Liver (tissue), 9 donors: ENCODE data around the gene GARNL3. TPM values are rescaled to one million over a fixed set of nuclear protein-coding genes. Genes with fewer than 3 reads are reported as not detected.

Source experiments
- DNase-seq: peaks from one replicate; pipeline ENCODE4 v3.0.0-alpha.2; 2017; ENCODE audit warnings: low spot score
- H3K27ac ChIP-seq, 2 donors: one replicate each; pipeline ENCODE4 v1.7.0; 2013; ENCODE audit warnings: inconsistent platforms in 2 of 2, low read length in 2 of 2, control low read depth in 1 of 2, low read depth in 1 of 2, mild to moderate bottlenecking in 1 of 2
- H3K27me3 ChIP-seq, 4 donors: one replicate each; pipeline versions ENCODE4 v1.6.1 to v1.7.0; 2013; ENCODE audit warnings: low read length in 3 of 4, inconsistent platforms in 1 of 4, mild to moderate bottlenecking in 1 of 4, moderate library complexity in 1 of 4; ENCODE audit not compliant: control insufficient read depth in 4 of 4, insufficient read depth in 4 of 4
- H3K36me3 ChIP-seq, 4 donors: one replicate each; pipeline versions ENCODE4 v1.6.1 to v1.7.0; 2013; ENCODE audit warnings: low read length in 3 of 4, mild to moderate bottlenecking in 3 of 4, low read depth in 1 of 4, moderate library complexity in 1 of 4; ENCODE audit not compliant: control insufficient read depth in 4 of 4, insufficient read depth in 3 of 4
- H3K4me1 ChIP-seq, 4 donors: one replicate each; pipeline versions ENCODE4 v1.6.1 to v1.7.0; 2013; ENCODE audit warnings: low read length in 3 of 4, mild to moderate bottlenecking in 3 of 4, moderate library complexity in 1 of 4; ENCODE audit not compliant: control insufficient read depth in 4 of 4, insufficient read depth in 4 of 4
- H3K4me3 ChIP-seq, 3 donors: one replicate each; pipeline versions ENCODE4 v1.6.1 to v1.7.0; 2013; ENCODE audit warnings: low read length in 3 of 3, control low read depth in 1 of 3, low read depth in 1 of 3, mild to moderate bottlenecking in 1 of 3
- H3K9ac ChIP-seq, 2 donors: one replicate each; pipeline ENCODE4 v1.7.0; 2013; ENCODE audit warnings: low read length in 2 of 2, mild to moderate bottlenecking in 2 of 2, moderate library complexity in 2 of 2, control low read depth in 1 of 2, low read depth in 1 of 2
- H3K9me3 ChIP-seq, 4 donors: one replicate each; pipeline versions ENCODE4 v1.6.1 to v1.7.0; 2013; ENCODE audit warnings: low read length in 3 of 4; ENCODE audit not compliant: control insufficient read depth in 4 of 4
- EGR1 ChIP-seq, 2 donors: IDR thresholded peaks; 2 replicates each; pipeline ENCODE4 v1.6.1; 2016 to 2018; ENCODE audit warnings: antibody characterized with exemption in 2 of 2, low read depth in 2 of 2
- FOXA1 ChIP-seq: IDR thresholded peaks from 2 replicates; pipeline ENCODE4 v1.6.1; 2016; ENCODE audit warnings: antibody characterized with exemption
- FOXA2 ChIP-seq: IDR thresholded peaks from 2 replicates; pipeline ENCODE4 v1.6.1; 2016; ENCODE audit warnings: antibody characterized with exemption
- GABPA ChIP-seq, 2 donors: IDR thresholded peaks in 1 of 2; conservative IDR thresholded peaks in 1 of 2; 2 replicates each; pipeline ENCODE4 v1.6.1; 2016; ENCODE audit warnings: antibody characterized with exemption in 2 of 2, mild to moderate bottlenecking in 1 of 2, moderate library complexity in 1 of 2
- HNF4A ChIP-seq, 2 donors: conservative IDR thresholded peaks; 2 replicates each; pipeline ENCODE4 v1.6.1; 2016; ENCODE audit warnings: antibody characterized with exemption in 2 of 2, mild to moderate bottlenecking in 2 of 2
- HNF4G ChIP-seq: IDR thresholded peaks from 2 replicates; pipeline ENCODE4 v1.6.1; 2016; ENCODE audit warnings: antibody characterized with exemption
- JUND ChIP-seq, 2 donors: IDR thresholded peaks; 2 replicates each; pipeline ENCODE4 v1.6.1; 2016; ENCODE audit warnings: antibody characterized with exemption in 2 of 2
- NR2F2 ChIP-seq: IDR thresholded peaks from 2 replicates; pipeline ENCODE4 v1.6.1; 2016; ENCODE audit warnings: antibody characterized with exemption
- RAD21 ChIP-seq, 2 donors: IDR thresholded peaks; 2 replicates each; pipeline ENCODE4 v1.6.1; 2016; ENCODE audit warnings: antibody characterized with exemption in 2 of 2, mild to moderate bottlenecking in 2 of 2
- RXRA ChIP-seq, 2 donors: IDR thresholded peaks; 2 replicates each; pipeline ENCODE4 v1.6.1; 2017 to 2018; ENCODE audit warnings: antibody characterized with exemption in 2 of 2, mild to moderate bottlenecking in 1 of 2
- SP1 ChIP-seq: IDR thresholded peaks from 2 replicates; pipeline ENCODE4 v1.6.1; 2018; ENCODE audit warnings: antibody characterized with exemption, mild to moderate bottlenecking
- TAF1 ChIP-seq: conservative IDR thresholded peaks from 2 replicates; pipeline ENCODE4 v1.6.1; 2016; ENCODE audit warnings: antibody characterized with exemption, mild to moderate bottlenecking
- YY1 ChIP-seq: IDR thresholded peaks from 2 replicates; pipeline ENCODE4 v1.6.1; 2016; ENCODE audit warnings: antibody characterized with exemption, mild to moderate bottlenecking
- WGBS: extraction: QIAGEN DNeasy Blood & Tissue Kit; methylation state at CpG from one replicate; pipeline ENCODE4 v1.1.7; 2013; 5-methylcytosine and 5-hydroxymethylcytosine counted together
- polyA plus RNA-seq, 2 donors: library from polyadenylated mRNA; stranded (reverse) in 1 of 2; unstranded in 1 of 2; fragments of 200-250 nt in 1 of 2; fragments of >200 nt in 1 of 2; fragmentation: Nextera tagmentation in 1 of 2; extraction: Ambion mirVana in 1 of 2; gene quantifications; one replicate each; pipeline versions ENCODE4 v1.2.1 to v1.2.3, GENCODE V29; 2013 to 2015
- total RNA-seq, 2 donors: library from RNA; depleted of rRNA; stranded (reverse); fragments of >200 nt; gene quantifications; one replicate each; pipeline ENCODE4 v1.2.3, GENCODE V29; 2014
- TF ChIP-seq, protein P1 (sequence below): IDR thresholded peaks from 2 replicates; pipeline ENCODE4 v1.6.1; 2016; ENCODE audit warnings: antibody characterized with exemption, mild to moderate bottlenecking
- TF ChIP-seq, protein P2 (sequence below): IDR thresholded peaks from 2 replicates; pipeline ENCODE4 v1.6.1; 2016; ENCODE audit warnings: antibody characterized with exemption
- TF ChIP-seq, protein P3 (sequence below): fragments of 150-350 bp; IDR thresholded peaks from 2 replicates; pipeline ENCODE4 v1.5.1; 2017; ENCODE audit warnings: improper control_type of control experiment, low read depth, low read length; ENCODE audit not compliant: missing input control
- TF ChIP-seq, protein P4 (sequence below): IDR thresholded peaks from 2 replicates; pipeline ENCODE4 v1.6.1; 2016; ENCODE audit warnings: antibody characterized with exemption
- TF ChIP-seq, protein P5 (sequence below): IDR thresholded peaks from 2 replicates; pipeline ENCODE4 v1.6.1; 2016; ENCODE audit warnings: antibody characterized with exemption
- donor health status: healthy.
- donor health status: healthy.
- donor health status: healthy.
- donor health status: healthy.
- donor health status: healthy.

The GARNL3 gene
- total and polyA plus RNA-seq, 4 donors = 0.89 to 6.7 (median 3.5) TPM

DNA sequence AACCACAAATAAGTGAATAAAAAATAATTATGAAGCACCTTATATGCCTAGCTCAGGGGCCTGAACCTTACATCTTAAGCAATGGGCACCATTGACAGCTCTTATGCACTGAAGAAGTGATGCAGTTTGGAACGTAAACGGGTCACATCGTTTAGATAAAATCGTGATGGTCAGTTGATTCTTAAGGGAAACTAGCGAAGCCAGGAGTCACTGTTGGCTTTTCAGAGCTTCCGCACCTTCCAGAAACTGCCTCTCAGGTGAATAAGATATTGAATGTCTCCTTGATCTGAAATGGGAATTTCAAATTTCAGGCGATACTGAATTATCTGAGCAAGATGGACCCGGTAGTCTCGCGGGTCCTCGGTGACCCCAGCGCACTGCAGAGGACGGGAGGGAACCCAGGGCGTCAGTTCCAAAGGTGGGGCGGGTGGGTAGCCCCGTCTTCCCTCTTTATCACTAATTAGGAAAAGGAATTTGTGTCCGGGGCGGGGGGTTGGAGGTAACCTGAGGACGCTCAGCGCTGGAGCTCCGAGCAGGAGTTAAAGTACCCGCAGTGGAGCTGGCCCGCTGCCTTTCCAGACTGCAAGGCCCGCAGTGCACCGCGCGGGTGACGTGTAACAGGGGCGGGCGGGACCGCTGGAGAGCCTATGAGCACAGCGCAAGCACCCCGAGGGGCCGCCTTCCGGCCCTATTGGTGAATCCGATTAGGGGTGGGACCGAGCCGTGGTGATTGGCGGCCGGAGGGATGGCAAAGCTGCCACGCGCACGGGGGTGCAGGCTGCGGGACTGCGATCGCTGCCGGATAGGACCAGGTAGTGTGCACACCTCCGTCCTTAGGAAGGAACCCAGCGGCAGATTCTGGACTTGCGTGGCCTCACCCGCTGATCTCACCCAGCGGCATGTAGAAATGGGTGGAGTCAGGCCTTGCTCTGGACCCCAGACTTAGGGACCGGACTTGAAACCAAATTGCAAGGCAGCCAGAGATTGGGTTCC is 19.7 kb upstream of the GARNL3 start (continued):
- TF ChIP-seq, protein P1, sequence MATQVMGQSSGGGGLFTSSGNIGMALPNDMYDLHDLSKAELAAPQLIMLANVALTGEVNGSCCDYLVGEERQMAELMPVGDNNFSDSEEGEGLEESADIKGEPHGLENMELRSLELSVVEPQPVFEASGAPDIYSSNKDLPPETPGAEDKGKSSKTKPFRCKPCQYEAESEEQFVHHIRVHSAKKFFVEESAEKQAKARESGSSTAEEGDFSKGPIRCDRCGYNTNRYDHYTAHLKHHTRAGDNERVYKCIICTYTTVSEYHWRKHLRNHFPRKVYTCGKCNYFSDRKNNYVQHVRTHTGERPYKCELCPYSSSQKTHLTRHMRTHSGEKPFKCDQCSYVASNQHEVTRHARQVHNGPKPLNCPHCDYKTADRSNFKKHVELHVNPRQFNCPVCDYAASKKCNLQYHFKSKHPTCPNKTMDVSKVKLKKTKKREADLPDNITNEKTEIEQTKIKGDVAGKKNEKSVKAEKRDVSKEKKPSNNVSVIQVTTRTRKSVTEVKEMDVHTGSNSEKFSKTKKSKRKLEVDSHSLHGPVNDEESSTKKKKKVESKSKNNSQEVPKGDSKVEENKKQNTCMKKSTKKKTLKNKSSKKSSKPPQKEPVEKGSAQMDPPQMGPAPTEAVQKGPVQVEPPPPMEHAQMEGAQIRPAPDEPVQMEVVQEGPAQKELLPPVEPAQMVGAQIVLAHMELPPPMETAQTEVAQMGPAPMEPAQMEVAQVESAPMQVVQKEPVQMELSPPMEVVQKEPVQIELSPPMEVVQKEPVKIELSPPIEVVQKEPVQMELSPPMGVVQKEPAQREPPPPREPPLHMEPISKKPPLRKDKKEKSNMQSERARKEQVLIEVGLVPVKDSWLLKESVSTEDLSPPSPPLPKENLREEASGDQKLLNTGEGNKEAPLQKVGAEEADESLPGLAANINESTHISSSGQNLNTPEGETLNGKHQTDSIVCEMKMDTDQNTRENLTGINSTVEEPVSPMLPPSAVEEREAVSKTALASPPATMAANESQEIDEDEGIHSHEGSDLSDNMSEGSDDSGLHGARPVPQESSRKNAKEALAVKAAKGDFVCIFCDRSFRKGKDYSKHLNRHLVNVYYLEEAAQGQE = peak; percentile 71
- TF ChIP-seq, protein P2, sequence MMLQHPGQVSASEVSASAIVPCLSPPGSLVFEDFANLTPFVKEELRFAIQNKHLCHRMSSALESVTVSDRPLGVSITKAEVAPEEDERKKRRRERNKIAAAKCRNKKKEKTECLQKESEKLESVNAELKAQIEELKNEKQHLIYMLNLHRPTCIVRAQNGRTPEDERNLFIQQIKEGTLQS = no peak

DNA sequence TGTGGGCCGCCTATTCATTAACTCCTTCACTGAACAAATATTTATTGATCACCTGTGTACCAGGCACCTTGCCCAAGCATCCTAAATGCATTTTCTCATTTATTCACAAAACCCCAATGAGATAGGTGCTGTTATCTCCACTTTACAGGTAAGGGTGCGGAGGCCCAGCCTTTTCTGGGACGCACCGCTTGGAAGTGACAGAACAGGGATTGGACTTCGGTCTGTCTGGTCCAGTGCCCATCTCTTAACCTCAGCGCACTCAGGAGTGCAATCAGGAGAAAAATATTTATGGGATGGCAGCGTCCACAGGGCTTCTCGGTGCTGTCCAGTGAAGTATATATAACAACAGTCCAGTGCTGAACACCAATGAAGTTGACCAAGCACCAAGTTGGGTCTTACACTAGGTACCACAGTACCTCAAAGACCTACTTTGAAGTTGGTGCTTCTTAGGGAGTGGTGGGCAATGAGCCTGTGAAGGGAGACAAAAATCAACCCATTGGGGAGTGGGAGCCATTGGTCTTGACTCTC is 18.9 kb upstream of the GARNL3 start:
- Histone ChIP-seq H3K27ac (peak overlapping the region; percentile 82 to 84), H3K36me3 (no peaks in the 10 kb centered on the region), H3K4me3 (peak overlapping the region; percentile 57 to 75 (median 62)), H3K27me3 (no peaks in the 10 kb centered on the region), H3K9me3 (no peaks in the 10 kb centered on the region), H3K9ac (no peak overlapping the region), H3K4me1 (peaks cover 0 to 22% (median 9%) of the 10 kb centered on the region in 4 donors)
- TF ChIP-seq FOXA1 (no peak), JUND (IDR thresholded peaks at IDR 0.05) (peak; percentile 11 to 22), HNF4A (conservative IDR thresholded peaks at IDR 0.05) (peak; percentile 84 to 89), EGR1 (IDR thresholded peaks at IDR 0.05; ENCODE audit: low read depth in 2 of 2) (no peak), SP1 (peak; percentile 80), YY1 (no peak), RAD21 (IDR thresholded peaks at IDR 0.05) (peak in 1 of 2 donors; percentile 39), NR2F2 (no peak), TAF1 (peak; percentile 42), HNF4G (peak; percentile 79), RXRA (IDR thresholded peaks at IDR 0.05) (peak; percentile 57 to 58), GABPA (IDR thresholded peaks at IDR 0.05 in 1 of 2, conservative IDR thresholded peaks at IDR 0.05 in 1 of 2) (no peak), FOXA2 (no peak)
- TF ChIP-seq, protein P2 = no peak
- TF ChIP-seq, protein P3, sequence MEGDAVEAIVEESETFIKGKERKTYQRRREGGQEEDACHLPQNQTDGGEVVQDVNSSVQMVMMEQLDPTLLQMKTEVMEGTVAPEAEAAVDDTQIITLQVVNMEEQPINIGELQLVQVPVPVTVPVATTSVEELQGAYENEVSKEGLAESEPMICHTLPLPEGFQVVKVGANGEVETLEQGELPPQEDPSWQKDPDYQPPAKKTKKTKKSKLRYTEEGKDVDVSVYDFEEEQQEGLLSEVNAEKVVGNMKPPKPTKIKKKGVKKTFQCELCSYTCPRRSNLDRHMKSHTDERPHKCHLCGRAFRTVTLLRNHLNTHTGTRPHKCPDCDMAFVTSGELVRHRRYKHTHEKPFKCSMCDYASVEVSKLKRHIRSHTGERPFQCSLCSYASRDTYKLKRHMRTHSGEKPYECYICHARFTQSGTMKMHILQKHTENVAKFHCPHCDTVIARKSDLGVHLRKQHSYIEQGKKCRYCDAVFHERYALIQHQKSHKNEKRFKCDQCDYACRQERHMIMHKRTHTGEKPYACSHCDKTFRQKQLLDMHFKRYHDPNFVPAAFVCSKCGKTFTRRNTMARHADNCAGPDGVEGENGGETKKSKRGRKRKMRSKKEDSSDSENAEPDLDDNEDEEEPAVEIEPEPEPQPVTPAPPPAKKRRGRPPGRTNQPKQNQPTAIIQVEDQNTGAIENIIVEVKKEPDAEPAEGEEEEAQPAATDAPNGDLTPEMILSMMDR = no peak
- TF ChIP-seq, protein P1 = peak; percentile 94
- TF ChIP-seq, protein P4, sequence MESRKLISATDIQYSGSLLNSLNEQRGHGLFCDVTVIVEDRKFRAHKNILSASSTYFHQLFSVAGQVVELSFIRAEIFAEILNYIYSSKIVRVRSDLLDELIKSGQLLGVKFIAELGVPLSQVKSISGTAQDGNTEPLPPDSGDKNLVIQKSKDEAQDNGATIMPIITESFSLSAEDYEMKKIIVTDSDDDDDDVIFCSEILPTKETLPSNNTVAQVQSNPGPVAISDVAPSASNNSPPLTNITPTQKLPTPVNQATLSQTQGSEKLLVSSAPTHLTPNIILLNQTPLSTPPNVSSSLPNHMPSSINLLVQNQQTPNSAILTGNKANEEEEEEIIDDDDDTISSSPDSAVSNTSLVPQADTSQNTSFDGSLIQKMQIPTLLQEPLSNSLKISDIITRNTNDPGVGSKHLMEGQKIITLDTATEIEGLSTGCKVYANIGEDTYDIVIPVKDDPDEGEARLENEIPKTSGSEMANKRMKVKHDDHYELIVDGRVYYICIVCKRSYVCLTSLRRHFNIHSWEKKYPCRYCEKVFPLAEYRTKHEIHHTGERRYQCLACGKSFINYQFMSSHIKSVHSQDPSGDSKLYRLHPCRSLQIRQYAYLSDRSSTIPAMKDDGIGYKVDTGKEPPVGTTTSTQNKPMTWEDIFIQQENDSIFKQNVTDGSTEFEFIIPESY = no peak
- TF ChIP-seq, protein P5, sequence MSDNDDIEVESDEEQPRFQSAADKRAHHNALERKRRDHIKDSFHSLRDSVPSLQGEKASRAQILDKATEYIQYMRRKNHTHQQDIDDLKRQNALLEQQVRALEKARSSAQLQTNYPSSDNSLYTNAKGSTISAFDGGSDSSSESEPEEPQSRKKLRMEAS = no peak
- 29% methylated on average over 8 of the region's 8 CpGs for WGBS
- no peak for DNase-seq
